Left lung (tissue), 10 donors: ENCODE results near the gene CCNF. TPM values are rescaled to one million over a fixed set of nuclear protein-coding genes. Genes with fewer than 3 reads are reported as not detected.

Experiments
- ATAC-seq: fragments of 200-7000 bp; cut with Tn5 transposase; one replicate; pipeline ENCODE4 v1.9.1; 2020; ENCODE audit warnings: moderate library complexity
- DNase-seq, 4 donors: peaks; one replicate each; pipeline ENCODE4 v3.0.0-alpha.2; 2013 to 2020
- H3K27ac ChIP-seq, 2 donors: fragments of 200-600 bp; sonication (generic) in 1 of 2; one replicate each; pipeline versions ENCODE4 v1.5.0 to v1.8.0; 2020 to 2021
- H3K27me3 ChIP-seq, 2 donors: fragments of 200-600 bp; sonication (generic) in 1 of 2; one replicate each; pipeline versions ENCODE4 v1.5.0 to v1.8.0; 2020 to 2021
- H3K36me3 ChIP-seq, 2 donors: fragments of 200-600 bp; sonication (generic) in 1 of 2; one replicate each; pipeline versions ENCODE4 v1.5.0 to v1.8.0; 2020 to 2021
- H3K4me1 ChIP-seq, 2 donors: fragments of 200-600 bp; one replicate each; pipeline ENCODE4 v1.8.0; 2021
- H3K4me3 ChIP-seq, 2 donors: fragments of 200-600 bp; sonication (generic) in 1 of 2; one replicate each; pipeline versions ENCODE4 v1.5.0 to v1.8.0; 2020 to 2021; ENCODE audit warnings: mild to moderate bottlenecking in 1 of 2
- H3K9me3 ChIP-seq, 2 donors: fragments of 200-600 bp; sonication (generic) in 1 of 2; one replicate each; pipeline versions ENCODE4 v1.5.0 to v1.8.0; 2020 to 2021
- intact Hi-C, 2 donors: fragments of 100-400 bp; cut with DNase I; formaldehyde crosslinking; loops; one replicate each; pipeline versions ENCODE4 v1.11.2 to v1.14.2; 2022
- polyA plus RNA-seq, 6 donors: library from polyadenylated mRNA; unstranded; fragments of 120-200 nt; gene quantifications; one replicate each; pipeline ENCODE4 v1.2.1, GENCODE V29; 2013; ENCODE audit not compliant: insufficient read length in 6 of 6
- total RNA-seq, 2 donors: library from RNA; stranded (reverse); fragmentation: NEBNext Ultra II Directional; extraction: Animal tissue kit (Norgen Biotek cat#: 25700); gene quantifications; one replicate each; pipeline ENCODE4 v1.2.1, GENCODE V29; 2021
- TF ChIP-seq, protein P1 (sequence below), 2 donors: fragments of 200-600 bp; sonication (generic) in 1 of 2; IDR thresholded peaks; one replicate each; pipeline versions ENCODE4 v1.5.0 to v1.8.0; 2021; ENCODE audit warnings: antibody characterized with exemption in 2 of 2
- donor health status: DM: no; HTN: yes; CAD: no.
- donor health status: DM: no; HTN: no; CAD: no.

Gene CCNF
- total and polyA plus RNA-seq, 8 donors = 4.7 to 17.3 (median 9.7) TPM

DNA sequence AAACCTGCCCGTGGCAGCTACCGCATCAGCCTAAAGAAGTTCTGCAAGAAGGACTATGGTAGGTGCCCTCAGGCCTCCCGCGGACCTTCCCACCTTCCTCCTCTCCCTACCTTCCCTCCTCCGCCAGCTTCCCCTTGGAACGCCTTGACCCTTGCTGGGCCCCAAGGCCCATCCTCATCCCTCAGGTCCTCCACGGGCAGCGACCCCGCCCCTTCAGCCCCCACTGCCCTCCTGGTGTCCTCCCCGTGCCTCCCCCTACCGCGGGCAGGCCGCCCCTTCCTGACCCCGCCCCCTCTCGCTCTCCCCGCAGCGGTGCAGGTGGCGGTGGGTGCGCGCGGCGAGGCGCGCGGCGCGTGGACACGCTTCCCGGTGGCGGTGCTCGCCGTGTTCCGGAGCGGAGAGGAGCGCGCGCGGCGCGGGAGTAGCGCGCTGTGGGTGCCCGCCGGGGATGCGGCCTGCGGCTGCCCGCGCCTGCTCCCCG is 44.2 kb downstream of the CCNF start:
- DNase-seq = no peak
- Histone ChIP-seq H3K4me1 (peaks cover 35 to 80% of the 10 kb centered on the region in 2 donors), H3K27me3 (peaks cover 0 to 59% of the 10 kb centered on the region in 2 donors), H3K4me3 (peak overlapping the region; percentile 72 to 84), H3K9me3 (no peaks in the 10 kb centered on the region), H3K27ac (no peak overlapping the region), H3K36me3 (no peaks in the 10 kb centered on the region)
- TF ChIP-seq, protein P1, sequence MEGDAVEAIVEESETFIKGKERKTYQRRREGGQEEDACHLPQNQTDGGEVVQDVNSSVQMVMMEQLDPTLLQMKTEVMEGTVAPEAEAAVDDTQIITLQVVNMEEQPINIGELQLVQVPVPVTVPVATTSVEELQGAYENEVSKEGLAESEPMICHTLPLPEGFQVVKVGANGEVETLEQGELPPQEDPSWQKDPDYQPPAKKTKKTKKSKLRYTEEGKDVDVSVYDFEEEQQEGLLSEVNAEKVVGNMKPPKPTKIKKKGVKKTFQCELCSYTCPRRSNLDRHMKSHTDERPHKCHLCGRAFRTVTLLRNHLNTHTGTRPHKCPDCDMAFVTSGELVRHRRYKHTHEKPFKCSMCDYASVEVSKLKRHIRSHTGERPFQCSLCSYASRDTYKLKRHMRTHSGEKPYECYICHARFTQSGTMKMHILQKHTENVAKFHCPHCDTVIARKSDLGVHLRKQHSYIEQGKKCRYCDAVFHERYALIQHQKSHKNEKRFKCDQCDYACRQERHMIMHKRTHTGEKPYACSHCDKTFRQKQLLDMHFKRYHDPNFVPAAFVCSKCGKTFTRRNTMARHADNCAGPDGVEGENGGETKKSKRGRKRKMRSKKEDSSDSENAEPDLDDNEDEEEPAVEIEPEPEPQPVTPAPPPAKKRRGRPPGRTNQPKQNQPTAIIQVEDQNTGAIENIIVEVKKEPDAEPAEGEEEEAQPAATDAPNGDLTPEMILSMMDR (IDR thresholded peaks at IDR 0.05) = no peak
- ATAC-seq = no peak
- intact Hi-C loops = no loop called here

DNA sequence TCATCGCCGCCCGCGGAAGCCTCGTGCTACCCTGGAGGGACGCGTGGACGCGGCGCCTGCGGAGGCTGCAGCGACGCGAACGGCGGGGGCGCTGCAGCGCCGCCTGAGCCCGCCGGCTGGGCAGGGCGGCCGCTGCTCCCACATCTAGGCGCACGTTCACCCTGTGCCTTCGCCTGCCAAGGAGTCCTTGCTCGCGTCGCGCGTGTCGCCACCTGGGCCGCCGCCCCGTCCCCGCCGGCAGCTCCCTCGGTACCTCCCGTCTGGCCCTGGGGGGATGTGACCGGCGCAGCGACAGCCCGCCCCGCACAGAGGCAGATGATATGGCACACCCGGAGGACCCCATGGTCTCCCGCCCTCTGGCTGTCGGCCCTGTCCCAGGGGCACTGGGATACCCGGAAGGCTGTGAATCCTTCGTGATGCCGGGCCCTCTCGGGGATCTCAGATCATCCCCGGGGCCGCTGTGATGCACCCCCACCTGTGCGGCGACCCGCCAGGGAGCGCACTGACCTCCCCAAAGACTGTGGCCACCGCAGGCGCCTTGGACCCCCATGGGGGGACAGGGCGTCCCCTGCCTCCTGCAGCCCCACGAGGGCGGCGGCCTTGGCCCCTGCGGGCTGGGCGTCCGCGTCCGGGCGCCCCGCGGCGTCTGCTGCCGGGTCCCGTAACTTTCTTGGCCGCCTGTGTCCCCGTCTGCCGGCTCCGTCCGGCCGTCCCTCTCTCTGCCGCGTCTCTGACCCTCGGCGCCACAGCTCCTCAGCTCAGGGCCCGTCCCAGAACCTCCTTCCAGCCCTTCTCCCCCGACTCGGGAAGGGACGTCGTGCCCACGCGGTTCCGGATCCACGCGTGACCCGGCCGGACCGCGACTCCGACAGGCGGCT is 45.0 kb downstream of the CCNF start:
- intact Hi-C loops = no loop called here
- ATAC-seq (peak; percentile 62), DNase-seq (peak in 1 of 4 donors; percentile 91)
- H3K36me3 ChIP-seq = no peaks in the 10 kb centered on the region
- peaks cover 0 to 52% of the 10 kb centered on the region in 2 donors for H3K27me3 ChIP-seq
- H3K27ac ChIP-seq = peak overlapping the region; percentile 86 to 87
- H3K9me3 ChIP-seq = no peaks in the 10 kb centered on the region
- H3K4me3 ChIP-seq = peak overlapping the region; percentile 72 to 84
- TF ChIP-seq, protein P1 (IDR thresholded peaks at IDR 0.05) = peak; percentile 20 to 23
- H3K4me1 ChIP-seq = peaks cover 31 to 73% of the 10 kb centered on the region in 2 donors

GRCh38 chr16:2474877-2475412 is 45.7 kb downstream of the CCNF start, which contains the start of gene TBC1D24:
Gene TBC1D24, plus strand, starts transcription at chr16:2475127. Its CDS starts 21,022 bp downstream, at chr16:2496149.
- TF ChIP-seq, protein P1 (IDR thresholded peaks at IDR 0.05) = no peak
- peak; percentile 80 for ATAC-seq
- Histone ChIP-seq H3K4me1 (peaks cover 31 to 67% of the 10 kb centered on the region in 2 donors), H3K36me3 (no peaks in the 10 kb centered on the region), H3K27me3 (peaks cover 0 to 44% of the 10 kb centered on the region in 2 donors), H3K4me3 (peak within 1 kb of the TSS; percentile 75 to 84), H3K27ac (peak within 1 kb of the TSS; percentile 86 to 87), H3K9me3 (no peaks in the 10 kb centered on the region)
- intact Hi-C loops = no loop called here
- DNase-seq = peak; percentile 81 to 97 (median 91)

DNA sequence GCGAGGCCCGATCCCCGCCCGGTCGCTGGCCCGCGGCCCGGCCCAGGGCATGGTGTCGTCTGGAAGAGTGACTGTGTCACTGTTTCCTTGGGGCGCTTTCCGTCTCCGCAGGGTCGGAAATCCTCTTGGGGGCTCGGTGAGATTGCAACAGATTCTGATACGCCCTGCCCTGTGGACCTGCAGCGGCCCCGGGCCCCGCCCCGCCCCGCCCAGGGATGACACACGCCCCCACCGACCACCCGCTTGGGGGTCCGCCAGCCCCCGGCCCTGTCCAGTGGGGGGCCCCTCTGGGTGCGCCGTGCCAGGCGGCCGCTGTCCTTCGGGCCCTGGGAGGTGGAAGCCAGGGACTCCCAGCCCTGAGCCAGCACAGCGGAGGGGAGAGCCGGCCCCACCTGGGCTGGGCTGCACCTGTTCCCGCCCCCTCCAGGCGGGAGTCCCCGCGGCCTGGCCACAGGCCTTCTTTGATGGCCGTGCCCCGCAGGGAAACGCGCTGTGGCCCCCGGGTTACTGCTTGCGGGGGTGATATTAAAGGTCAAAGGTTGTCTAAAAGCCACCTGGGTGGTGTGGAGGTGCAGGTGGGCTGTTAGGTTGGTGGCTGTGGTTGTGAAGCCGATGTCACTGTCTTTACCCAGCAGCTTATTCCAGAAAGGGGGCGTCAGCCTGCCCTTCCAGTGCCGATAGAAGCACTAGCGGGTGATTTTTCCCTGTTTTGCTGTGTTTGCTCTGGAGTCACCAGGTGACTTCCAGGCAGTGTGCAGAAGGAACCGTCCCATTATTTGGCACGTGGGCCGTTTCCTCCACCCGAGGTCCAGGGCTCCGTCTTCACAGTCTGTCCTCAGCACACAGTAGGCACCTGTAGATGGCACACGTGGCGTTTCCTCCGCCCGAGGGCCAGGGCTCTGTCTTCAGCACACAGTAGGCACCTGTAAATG is 46.4 kb downstream of the CCNF start:
- Histone ChIP-seq H3K27ac (peak overlapping the region; percentile 26 to 67), H3K9me3 (no peaks in the 10 kb centered on the region), H3K4me1 (peaks cover 30 to 72% of the 10 kb centered on the region in 2 donors), H3K36me3 (no peaks in the 10 kb centered on the region), H3K4me3 (peak overlapping the region; percentile 75 to 84), H3K27me3 (peaks cover 0 to 37% of the 10 kb centered on the region in 2 donors)
- intact Hi-C loops = no loop called here
- DNase-seq (no peak), ATAC-seq (peak; percentile 47)
- TF ChIP-seq, protein P1 (IDR thresholded peaks at IDR 0.05) = no peak
